ENCODE measurements around the gene CLIP2.
"Not testable (repeated sequence)": the region's sequence is repeated elsewhere in the genome, so short reads cannot be mapped to it uniquely, and the experiment has no call there.

Gene CLIP2

DNA sequence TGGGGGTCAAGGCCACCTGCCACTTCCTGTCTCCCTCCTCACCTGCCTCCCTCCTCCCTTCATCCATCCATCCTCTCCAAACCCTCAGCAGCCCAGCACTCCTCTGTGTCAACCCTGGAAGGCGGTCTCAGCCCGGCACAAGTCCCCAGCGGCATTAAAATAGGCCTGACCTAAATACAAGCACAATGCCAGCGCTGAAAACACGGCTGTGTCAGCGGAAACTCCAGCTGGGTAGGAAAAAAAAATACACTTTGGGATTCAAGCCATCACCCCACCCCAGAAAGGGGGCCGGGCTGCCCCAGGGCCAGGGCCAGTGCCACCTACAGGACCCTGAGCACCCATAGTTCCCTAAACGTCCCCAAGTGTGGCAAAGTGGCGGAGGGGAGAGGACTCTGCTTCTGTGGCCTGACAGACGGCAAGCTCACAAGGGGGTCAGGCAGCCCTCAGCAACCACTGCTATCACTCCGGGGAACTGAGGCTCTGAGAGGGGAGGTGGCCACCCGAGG is 141.8 kb downstream of the CLIP2 start:
- no peak for DNase-seq (ENCODE audit: low spot score)

DNA sequence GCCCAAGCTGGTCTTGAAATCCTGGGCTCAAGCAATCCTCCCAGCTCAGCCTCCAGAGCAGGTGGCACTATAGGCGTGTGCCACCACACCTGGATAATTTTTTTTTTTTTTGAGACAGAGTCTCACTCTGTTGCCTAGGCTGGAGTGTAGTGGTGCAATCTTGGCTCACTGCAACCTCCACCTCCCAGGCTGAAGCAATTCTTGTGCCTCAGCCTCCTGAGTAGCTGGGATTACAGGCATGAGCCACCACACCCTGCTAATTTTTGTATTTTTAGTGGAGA is 148.0 kb downstream of the CLIP2 start:
- not testable (repeated sequence) for DNase-seq (ENCODE audit: low spot score)

DNA sequence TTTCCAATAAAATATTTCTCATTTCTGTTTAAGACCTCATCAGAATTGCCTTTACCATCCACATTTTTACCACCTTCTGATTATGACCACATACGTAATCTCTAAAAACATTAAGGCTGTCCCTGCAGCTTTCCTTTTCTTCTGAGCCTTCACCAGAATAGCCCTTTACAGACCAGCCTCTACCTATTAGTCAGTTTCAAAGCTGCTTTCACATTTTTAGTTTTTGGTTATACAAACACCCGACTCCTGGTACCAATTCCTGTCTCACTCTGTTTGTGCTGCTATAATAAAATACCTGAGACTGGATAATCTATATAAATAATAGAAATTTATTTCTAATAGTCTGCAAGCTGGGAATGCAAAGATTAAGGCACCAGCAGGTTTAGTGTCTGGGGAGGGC is 149.1 kb downstream of the CLIP2 start:
- no peak for DNase-seq (ENCODE audit: low spot score)

- DNase-seq (ENCODE audit: low spot score) = no peak
These were observed 150.3 kb downstream of the CLIP2 start for GRCh38 chr7:74439541-74439940.

GRCh38 chr7:74440143-74440542 is 150.9 kb downstream of the CLIP2 start:
- not testable (repeated sequence) for DNase-seq (ENCODE audit: low spot score)

DNA sequence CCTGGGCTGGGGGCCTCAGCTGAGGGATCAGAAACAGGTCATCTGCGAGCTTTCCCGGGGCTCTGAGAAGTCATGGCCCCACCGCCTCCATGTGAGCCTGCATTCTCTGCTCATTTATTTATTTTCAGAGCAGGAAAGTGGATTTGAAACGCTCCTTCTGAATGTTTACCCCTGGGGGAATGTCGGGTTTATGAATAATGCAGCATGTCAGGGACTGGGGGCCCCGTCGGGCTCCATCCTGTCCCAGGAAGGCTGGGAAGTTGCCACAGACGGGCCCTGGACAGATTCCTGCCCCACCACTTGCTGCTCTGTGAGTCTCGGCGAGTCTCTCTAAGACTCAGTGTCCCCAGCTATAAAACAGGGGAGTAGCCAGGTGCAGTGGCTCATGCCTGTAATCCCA is 152.6 kb downstream of the CLIP2 start:
- DNase-seq (ENCODE audit: low spot score) = no peak

DNA sequence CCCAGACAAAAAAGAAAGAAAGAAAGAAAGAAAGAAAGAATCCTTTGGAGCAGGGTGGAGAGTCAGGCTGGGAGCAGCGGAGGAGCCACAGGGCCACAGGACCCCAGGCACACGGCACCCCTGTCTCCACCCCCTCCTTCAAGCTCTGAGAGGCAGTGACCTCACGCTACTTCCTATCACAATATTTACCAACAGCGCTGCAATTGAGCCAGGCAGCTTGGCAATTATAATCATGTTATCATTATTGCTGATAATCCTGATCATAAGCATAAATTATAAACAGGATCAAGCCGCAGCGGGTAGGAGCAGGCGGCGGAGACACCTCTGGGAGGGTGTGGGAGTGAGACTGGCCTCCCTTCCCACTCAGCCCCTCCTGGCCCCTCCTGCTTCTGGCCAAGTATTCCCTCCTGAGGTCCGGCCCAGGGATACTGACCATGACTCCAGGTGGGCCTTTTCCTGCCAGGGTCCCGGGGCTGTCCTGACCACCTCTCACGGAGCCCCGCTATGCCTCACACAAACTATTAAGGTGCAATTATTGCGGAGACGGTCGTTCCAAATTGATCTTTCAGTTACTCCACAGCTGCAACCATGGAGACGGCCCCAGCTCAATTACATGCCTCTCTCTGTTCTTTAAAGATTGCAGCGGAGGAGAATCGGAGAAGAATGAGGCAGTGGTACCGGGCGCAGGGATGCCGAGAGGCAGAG is 154.5 kb downstream of the CLIP2 start:
- DNase-seq (ENCODE audit: low spot score) = no peak

- DNase-seq (ENCODE audit: low spot score) = no peak
These were observed 159.9 kb downstream of the CLIP2 start for GRCh38 chr7:74449144-74449543.

DNA sequence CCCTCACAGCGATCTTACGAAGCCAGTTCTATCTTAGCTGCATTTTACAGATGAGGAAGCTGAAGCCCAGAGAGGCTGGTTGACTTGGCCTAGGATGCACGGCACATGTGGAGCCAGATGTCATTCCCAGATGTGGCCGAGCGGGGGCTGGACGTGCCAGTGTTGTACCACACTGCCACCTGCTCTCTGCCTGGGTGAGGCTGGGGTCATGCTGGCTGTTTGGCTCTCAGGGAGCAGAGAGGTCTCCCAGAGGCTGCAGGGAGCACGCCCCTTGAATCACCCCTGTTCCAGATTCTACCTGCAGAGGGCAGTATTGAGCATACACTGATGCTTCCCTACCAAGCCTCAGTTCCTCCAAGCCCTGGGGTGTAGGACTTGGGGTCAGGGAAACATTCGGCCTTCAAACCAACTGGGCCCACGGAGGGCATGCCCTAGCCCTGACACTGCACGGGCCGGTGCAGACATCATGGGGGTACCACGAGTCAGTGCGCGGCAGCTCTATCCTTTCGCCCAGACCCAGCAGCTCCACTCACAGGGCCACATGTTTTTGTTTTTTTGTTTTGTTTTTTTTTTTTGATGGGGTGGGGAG is 160.7 kb downstream of the CLIP2 start:
- DNase-seq (ENCODE audit: low spot score) = peak; percentile 58

- peak; percentile 72 for DNase-seq (ENCODE audit: low spot score)
These were observed 163.6 kb downstream of the CLIP2 start for GRCh38 chr7:74452748-74453321.

DNA sequence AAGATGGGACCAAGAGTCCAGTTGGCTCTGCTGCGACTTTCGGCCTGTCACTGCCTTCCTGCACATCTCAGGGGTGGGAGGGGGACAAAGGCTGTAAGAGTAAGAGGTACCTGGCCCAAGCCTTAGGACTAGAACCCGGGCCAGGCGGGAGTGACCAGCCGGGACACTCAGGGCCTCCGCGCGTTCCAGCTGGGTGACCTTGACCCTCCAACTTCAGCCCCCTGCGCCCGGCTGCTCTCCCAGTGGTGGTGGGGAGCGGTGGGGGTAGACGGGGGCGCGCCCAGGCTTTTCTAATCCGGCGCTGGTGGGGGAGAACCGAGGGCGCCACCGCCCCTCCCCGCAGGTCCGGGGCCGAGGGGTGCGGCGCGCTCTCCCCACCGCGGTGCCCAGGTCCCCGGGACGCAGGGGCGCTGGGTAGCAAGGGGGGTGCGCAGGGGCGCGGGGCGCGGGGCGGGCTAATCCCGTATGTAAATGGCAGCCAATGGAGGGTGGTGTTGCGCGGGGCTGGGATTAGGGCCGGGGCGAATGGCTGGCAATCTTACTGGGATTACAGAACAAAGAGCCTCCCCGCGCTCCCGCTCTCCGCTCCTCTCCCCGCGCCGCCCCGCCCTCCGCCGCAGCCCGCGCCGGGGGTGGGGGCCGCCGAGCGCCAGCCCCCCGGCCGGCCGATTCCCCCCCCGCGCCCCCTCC is 164.3 kb downstream of the CLIP2 start, which contains the start of gene GTF2IRD1:
Gene GTF2IRD1, plus strand, starts transcription at position 585 of the 690 bp plus-strand sequence. CDS start 54,175 bp downstream, outside the sequence.
- peak; percentile 90 for DNase-seq (ENCODE audit: low spot score)

- DNase-seq (ENCODE audit: low spot score) = no peak
These were observed 165.1 kb downstream of the CLIP2 start for GRCh38 chr7:74454021-74454924.

- DNase-seq (ENCODE audit: low spot score) = no peak
These were observed 165.7 kb downstream of the CLIP2 start for GRCh38 chr7:74454925-74455288.

GRCh38 chr7:74455291-74455804 is 166.1 kb downstream of the CLIP2 start:
- DNase-seq (ENCODE audit: low spot score) = no peak

Data from LoVo (cell line).